Measurements from ENCODE around the gene NDN.
"Not testable (repeated sequence)": the region's sequence is repeated elsewhere in the genome, so short reads cannot be mapped to it uniquely, and the experiment has no call there.

The NDN gene, protein sequence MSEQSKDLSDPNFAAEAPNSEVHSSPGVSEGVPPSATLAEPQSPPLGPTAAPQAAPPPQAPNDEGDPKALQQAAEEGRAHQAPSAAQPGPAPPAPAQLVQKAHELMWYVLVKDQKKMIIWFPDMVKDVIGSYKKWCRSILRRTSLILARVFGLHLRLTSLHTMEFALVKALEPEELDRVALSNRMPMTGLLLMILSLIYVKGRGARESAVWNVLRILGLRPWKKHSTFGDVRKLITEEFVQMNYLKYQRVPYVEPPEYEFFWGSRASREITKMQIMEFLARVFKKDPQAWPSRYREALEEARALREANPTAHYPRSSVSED

DNA sequence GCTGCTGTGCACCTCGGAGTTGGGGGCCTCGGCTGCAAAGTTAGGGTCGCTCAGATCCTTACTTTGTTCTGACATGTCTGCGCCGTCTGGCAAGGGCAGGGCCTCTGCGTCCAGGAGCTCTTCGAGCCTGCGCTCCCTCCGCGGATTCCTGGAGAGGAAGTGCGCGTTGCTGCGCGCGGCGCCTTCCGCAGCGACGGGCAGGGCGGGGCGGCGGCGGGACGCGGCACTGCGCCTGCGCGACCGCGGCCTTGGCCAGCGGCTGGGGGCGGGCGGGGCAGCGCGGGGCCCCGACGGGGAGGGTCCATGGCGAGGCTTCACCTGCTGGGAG, at the start of gene NDN:
Gene NDN (minus strand): TSS at position 163 of the 328 bp plus-strand sequence. CDS start 88 bp downstream, at position 75.
- DNase-seq, result peak; percentile 33
- H3K4me3 Mint-ChIP-seq, result peak within 1 kb of the TSS; percentile 22
- CTCF ChIA-PET, result no interaction called here
- H3K27ac Mint-ChIP-seq, result no peak within 1 kb of the TSS
- no peaks in the 10 kb centered on the region for H3K27me3 Mint-ChIP-seq
- no peaks in the 10 kb centered on the region for H3K4me1 Mint-ChIP-seq
- H3K9me3 Mint-ChIP-seq, result peaks cover 3% of the 10 kb centered on the region
- no peaks in the 10 kb centered on the region for H3K36me3 Mint-ChIP-seq

DNA sequence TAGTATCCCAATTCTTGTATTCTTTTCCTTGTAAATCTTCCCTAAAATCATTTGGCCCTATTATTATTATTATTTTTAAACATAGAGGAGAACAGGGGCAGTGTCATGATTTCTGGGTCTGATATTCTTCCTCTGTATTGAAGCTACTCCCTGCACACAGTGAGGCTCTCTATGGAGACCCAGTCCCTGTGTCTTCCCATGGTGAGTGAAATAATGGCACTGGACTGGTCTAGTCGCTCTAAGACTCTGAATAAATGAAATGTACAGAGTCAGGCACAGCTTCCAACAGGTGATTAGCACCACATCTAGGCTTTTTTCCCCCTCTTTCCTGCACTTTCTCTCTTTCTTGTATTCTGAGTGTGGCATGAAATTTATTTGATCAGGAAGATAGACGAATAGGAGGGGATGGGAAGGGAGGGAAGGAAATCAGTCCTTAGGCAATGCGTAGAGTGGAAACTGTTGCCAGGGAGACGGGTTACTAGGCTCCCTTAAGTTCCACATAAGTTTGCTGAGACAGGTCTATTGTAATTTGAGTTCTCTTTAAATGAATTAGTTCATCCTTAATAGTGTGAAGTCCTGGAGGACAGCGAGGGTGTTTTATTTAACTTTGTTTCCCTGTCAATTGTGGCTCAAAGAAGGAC, 49.0 kb upstream of the NDN start:
- CTCF ChIA-PET, result no interaction called here

DNA sequence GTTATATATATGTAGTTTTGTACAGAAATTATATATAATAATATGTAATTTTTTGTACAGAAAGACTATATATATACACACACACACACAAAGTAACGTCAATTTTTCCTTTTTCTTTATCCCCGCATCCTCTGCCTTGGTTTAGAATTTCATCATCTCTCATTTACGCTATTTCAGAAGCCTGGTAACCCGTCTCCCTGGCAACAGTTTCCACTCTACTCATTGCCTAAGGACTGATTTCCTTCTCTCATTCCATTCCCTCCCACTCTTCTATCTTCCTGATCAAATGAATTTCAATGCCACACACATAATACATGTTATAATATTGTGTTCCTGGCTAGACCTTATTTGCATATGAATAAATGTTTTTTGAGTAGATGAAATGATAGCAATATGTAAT, 47.8 kb upstream of the NDN start:
- no peaks in the 10 kb centered on the region for H3K36me3 Mint-ChIP-seq
- CTCF ChIA-PET, result no interaction called here
- H3K4me1 Mint-ChIP-seq, result no peaks in the 10 kb centered on the region
- no peak for DNase-seq
- H3K27me3 Mint-ChIP-seq, result no peaks in the 10 kb centered on the region
- H3K4me3 Mint-ChIP-seq, result no peak overlapping the region
- H3K9me3 Mint-ChIP-seq, result peaks cover 1% of the 10 kb centered on the region
- no peak overlapping the region for H3K27ac Mint-ChIP-seq

More for the DNA sequence above, 49.0 kb upstream of the NDN start:
- H3K9me3 Mint-ChIP-seq, result peaks cover 5% of the 10 kb centered on the region
- H3K36me3 Mint-ChIP-seq, result no peaks in the 10 kb centered on the region
- H3K4me1 Mint-ChIP-seq, result no peaks in the 10 kb centered on the region
- no peak overlapping the region for H3K4me3 Mint-ChIP-seq
- DNase-seq, result no peak
- H3K27ac Mint-ChIP-seq, result no peak overlapping the region
- H3K27me3 Mint-ChIP-seq, result no peaks in the 10 kb centered on the region

DNA sequence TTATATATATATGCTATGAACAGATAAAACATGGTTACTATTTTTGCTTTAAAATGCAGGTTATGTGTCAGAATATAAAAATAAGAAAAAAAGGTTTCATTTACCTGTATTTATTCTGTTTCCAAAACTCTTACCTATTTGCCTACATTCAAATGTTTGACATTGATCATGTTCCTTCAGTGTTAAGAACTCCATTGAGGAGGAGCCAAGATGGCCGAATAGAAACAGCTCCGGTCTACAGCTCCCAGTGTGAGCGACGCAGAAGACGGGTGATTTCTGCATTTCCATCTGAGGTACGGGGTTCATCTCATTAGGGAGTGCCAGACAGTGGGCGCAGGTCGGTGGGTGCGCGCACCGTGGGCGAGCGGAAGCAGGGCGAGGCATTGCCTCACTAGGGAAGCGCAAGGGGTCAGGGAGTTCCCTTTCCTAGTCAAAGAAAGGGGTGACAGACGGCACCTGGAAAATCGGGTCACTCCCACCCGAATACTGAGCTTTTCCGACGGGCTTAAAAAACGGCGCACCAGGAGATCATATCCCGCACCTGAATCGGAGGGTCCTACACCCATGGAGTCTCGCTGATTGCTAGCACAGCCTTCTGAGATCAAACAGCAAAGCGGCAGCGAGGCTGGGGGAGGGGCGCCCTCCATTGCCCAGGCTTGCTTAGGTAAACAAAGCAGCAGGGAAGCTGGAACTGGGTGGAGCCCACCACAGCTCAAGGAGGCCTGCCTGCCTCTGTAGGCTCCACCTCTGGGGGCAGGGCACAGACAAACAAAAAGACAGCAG, 27.0 kb upstream of the NDN start:
- H3K9me3 Mint-ChIP-seq, H3K4me3 Mint-ChIP-seq, H3K27ac Mint-ChIP-seq, H3K27me3 Mint-ChIP-seq, CTCF ChIA-PET, H3K4me1 Mint-ChIP-seq, H3K36me3 Mint-ChIP-seq, DNase-seq: not testable (repeated sequence)

DNA sequence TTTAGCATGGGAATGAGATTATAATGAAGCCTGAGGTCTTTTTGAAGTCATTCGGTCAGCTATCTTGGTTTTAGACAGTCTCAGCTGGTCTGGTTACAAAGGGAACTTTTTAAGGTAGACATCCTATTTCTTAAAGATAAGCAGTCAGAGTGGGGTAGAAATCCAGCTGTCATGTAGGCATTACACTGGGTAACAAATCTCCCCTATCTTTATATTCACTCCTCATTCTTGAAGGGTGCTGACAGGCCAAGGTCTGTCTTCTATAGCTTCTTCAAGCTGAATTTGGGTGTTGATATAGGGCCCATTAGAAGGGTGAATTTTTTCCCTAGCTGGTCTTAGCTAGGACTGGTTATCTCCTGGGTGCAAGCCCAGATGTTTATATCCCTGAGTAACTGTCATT, 21.2 kb upstream of the NDN start:
- Mint-ChIP-seq H3K36me3 (no peaks in the 10 kb centered on the region), H3K9me3 (peaks cover 8% of the 10 kb centered on the region), H3K4me1 (no peaks in the 10 kb centered on the region), H3K27me3 (no peaks in the 10 kb centered on the region), H3K27ac (no peak overlapping the region), H3K4me3 (no peak overlapping the region)
- CTCF ChIA-PET, result no interaction called here
- no peak for DNase-seq

DNA sequence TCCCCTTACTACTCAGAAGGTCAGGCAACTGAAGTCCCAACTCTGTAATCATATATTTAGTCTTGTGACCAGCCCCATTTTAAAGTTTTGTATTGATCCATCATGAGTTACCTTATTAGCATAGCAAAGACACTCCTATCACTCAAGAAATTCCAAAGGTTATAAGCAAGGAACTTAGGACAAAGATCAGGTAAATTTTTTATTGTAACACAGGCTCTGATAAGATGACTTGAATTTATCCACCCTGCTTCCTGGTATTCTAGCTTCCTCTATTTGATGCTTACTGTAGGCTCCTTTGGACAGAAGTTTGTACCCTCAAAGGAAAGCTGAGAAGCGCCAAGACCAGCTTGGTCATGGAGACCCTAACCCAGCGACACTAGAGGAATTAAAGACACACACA, 8.2 kb upstream of the NDN start:
- Mint-ChIP-seq H3K36me3 (no peaks in the 10 kb centered on the region), H3K27ac (no peak overlapping the region), H3K4me1 (no peaks in the 10 kb centered on the region), H3K4me3 (no peak overlapping the region), H3K27me3 (no peaks in the 10 kb centered on the region), H3K9me3 (peaks cover 2% of the 10 kb centered on the region)
- no peak for DNase-seq
- CTCF ChIA-PET, result no interaction called here

DNA sequence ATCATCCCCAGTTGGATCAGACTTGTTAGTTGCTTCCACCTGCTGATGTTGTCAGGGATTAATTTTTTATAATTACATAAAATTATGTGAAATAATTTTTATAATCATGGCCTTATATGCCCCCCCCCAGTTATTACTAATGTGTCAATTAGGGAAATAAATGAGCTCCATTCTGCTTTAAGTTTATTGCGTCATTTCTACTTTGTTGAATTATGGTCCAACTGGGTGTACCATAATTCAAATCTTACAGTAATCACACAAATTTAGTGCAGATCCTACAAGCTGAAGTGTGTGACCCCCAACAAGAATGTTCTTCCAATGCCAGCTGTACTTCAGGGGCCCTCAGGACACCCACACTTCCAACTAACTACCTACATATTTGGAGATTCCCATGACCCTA, 7.5 kb upstream of the NDN start:
- CTCF ChIA-PET, result no interaction called here
- H3K9me3 Mint-ChIP-seq, result peaks cover 2% of the 10 kb centered on the region
- H3K4me3 Mint-ChIP-seq, result no peak overlapping the region
- H3K36me3 Mint-ChIP-seq, result no peaks in the 10 kb centered on the region
- H3K4me1 Mint-ChIP-seq, result no peaks in the 10 kb centered on the region
- H3K27ac Mint-ChIP-seq, result no peak overlapping the region
- no peaks in the 10 kb centered on the region for H3K27me3 Mint-ChIP-seq
- DNase-seq, result no peak

DNA sequence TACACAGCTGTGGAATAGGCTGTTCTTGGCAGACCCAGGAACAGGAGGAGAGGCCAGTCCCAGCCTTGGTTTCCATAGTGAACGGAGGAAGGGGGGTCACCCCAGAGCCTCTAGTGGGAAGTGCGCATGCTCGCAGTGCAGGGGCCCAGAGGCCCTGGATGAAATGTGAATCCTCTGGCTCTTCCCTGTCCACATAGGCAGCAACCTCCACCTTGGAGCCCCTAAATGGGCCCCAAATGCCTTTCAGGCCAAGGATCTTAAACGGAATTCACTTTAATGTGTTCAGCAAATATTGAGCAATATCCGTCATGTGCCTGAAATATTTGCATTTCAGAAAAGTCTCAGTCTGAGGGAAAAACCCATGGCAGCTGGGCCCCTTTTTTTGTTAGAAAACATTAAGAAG, 3.3 kb upstream of the NDN start:
- Mint-ChIP-seq H3K4me3 (no peak overlapping the region), H3K9me3 (peaks cover 6% of the 10 kb centered on the region), H3K4me1 (no peaks in the 10 kb centered on the region), H3K27me3 (no peaks in the 10 kb centered on the region), H3K36me3 (no peaks in the 10 kb centered on the region), H3K27ac (no peak overlapping the region)
- no peak for DNase-seq
- CTCF ChIA-PET, result no interaction called here

DNA sequence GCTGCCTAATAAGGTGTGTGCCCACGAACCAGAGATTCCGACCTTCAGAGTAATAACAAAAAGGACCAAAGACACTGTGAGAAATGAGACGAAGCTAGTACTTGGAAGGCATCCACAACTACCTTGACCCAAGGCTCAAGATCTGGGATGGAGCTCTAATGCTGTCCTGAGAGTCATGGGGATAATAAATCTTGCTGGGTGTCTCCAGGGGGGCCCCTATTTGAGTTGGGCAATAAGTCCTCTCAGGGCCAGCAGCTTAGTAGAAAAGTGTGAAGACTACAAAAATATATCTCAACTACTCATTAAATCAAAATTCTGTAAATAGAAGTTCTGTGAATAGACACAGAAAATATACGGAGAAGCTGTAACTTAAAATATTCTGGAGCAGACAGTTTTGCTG, 2.9 kb upstream of the NDN start:
- Mint-ChIP-seq H3K9me3 (peaks cover 3% of the 10 kb centered on the region), H3K27ac (no peak overlapping the region), H3K36me3 (no peaks in the 10 kb centered on the region), H3K4me1 (no peaks in the 10 kb centered on the region), H3K27me3 (no peaks in the 10 kb centered on the region), H3K4me3 (no peak overlapping the region)
- CTCF ChIA-PET, result no interaction called here
- DNase-seq, result no peak

DNA sequence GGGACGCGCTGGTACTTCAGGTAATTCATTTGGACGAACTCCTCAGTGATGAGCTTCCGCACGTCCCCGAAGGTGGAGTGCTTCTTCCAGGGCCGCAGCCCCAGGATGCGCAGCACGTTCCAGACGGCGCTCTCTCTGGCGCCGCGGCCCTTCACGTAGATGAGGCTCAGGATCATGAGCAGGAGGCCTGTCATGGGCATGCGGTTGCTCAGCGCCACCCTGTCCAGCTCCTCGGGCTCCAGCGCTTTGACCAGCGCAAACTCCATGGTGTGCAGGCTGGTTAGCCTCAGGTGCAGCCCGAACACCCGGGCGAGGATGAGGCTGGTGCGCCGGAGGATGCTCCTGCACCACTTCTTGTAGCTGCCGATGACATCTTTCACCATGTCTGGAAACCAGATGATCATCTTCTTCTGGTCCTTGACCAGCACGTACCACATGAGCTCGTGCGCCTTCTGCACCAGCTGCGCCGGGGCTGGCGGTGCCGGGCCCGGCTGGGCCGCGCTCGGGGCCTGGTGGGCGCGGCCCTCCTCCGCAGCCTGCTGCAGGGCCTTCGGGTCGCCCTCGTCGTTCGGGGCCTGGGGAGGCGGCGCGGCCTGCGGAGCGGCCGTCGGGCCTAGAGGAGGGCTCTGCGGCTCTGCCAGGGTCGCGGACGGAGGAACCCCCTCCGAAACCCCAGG, 501 bp downstream of the NDN start:
- no peaks in the 10 kb centered on the region for H3K27me3 Mint-ChIP-seq
- CTCF ChIA-PET, result no interaction called here
- no peaks in the 10 kb centered on the region for H3K36me3 Mint-ChIP-seq
- H3K4me1 Mint-ChIP-seq, result no peaks in the 10 kb centered on the region
- DNase-seq, result no peak
- H3K27ac Mint-ChIP-seq, result no peak overlapping the region
- no peak overlapping the region for H3K4me3 Mint-ChIP-seq
- H3K9me3 Mint-ChIP-seq, result peaks cover 3% of the 10 kb centered on the region

DNA sequence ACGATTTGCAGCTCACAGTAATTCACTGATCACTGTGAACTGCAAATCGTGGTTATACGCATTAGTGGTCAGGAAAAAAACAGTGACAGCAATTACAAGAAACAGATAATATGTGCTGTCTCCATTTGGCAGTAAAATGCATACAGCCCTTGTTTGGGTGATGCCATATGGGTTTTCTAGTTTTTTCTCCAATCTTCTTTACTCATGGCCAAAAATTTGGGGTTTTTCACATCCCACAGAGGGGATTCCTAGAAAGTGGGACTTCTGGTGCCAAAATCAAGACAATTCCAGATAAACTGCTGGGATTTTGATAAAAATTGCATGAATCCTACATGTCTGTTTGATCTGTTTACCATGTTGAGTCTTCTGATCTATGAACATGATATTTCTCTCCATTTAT, 15.6 kb downstream of the NDN start:
- Mint-ChIP-seq H3K9me3 (no peaks in the 10 kb centered on the region), H3K27me3 (no peaks in the 10 kb centered on the region), H3K27ac (no peak overlapping the region), H3K36me3 (no peaks in the 10 kb centered on the region), H3K4me1 (no peaks in the 10 kb centered on the region), H3K4me3 (no peak overlapping the region)
- DNase-seq, result no peak
- CTCF ChIA-PET, result interaction anchor here (0.9 kb wide), 1 partner anchor 20 kb away, joined by 3 read pairs; no protein-coding TSS in a partner anchor

DNA sequence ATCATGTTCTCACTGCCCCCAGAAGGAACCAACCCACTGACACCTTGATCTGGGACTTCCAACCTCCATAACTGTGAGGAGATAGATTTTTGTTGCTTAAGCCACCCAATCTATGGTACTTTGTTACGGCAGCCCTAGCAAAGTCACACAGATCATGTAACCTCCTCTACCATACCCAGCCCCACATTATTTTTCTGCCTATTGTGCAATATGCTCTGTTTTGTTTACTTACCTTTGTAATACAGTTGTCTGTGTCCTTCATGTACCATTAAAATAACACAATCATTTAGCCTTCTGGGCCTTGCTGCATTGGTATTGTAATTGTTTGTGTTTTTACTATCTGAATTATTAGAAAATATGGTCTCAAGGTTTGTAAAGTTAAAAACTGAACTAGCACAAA, 16.1 kb downstream of the NDN start:
- Mint-ChIP-seq H3K4me1 (no peaks in the 10 kb centered on the region), H3K27ac (no peak overlapping the region), H3K27me3 (no peaks in the 10 kb centered on the region), H3K9me3 (no peaks in the 10 kb centered on the region), H3K36me3 (no peaks in the 10 kb centered on the region), H3K4me3 (no peak overlapping the region)
- CTCF ChIA-PET, result no interaction called here
- DNase-seq, result no peak

DNA sequence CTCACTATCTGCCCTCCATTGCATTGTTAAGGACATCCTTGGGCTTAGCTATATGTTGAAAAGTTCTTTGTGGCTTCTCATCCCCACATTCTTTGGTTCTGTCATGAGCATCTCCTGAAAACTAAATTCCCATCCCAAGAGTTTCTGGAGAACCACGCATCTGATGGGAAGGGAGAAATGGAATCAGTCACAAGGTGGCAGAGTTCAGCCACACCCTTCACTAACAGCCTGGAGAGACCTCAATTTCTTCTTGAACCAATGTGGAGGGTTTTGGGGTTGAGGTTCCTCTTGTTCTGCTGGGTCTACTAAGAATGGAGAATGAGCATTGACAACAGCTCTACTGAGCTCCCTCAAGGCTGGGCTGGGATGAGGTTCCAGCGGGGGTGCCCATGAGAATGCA, 23.9 kb downstream of the NDN start:
- no peak for DNase-seq
- no peaks in the 10 kb centered on the region for H3K27me3 Mint-ChIP-seq
- H3K4me3 Mint-ChIP-seq, result no peak overlapping the region
- no peaks in the 10 kb centered on the region for H3K9me3 Mint-ChIP-seq
- CTCF ChIA-PET, result interaction anchor here (1.2 kb wide), 1 partner anchor 215 kb away, joined by 3 read pairs; no protein-coding TSS in a partner anchor
- H3K36me3 Mint-ChIP-seq, result no peaks in the 10 kb centered on the region
- H3K27ac Mint-ChIP-seq, result no peak overlapping the region
- no peaks in the 10 kb centered on the region for H3K4me1 Mint-ChIP-seq

DNA sequence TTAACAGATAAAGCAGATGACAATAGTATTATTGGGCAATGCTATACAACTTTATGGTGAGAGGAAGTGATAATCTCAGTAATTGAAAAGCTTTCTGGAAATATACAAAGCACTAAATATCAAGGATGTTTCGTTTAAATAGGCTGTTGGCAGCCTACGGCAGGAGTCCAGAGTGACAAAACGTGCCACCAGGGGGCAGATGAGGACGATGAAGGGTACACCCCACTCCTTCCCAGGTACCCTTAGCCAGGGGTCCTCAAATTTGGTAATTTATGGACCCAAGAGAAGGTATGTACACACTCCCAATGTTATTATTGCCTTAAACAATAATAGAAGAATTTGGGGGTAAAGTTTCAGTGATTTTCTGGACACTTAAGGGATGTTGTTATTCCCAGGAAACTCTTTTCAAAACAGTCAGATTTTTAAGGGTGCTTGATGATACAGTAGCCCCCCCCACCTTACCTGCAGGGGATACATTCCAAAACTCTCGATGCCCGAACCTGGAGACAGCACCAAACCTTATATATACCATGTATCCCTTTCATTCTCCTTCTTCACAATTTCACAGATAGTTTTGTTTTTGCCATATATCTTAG, 38.1 kb downstream of the NDN start:
- DNase-seq, result peak; percentile 39
- H3K27me3 Mint-ChIP-seq, result peaks cover 21% of the 10 kb centered on the region
- no peaks in the 10 kb centered on the region for H3K36me3 Mint-ChIP-seq
- no peak overlapping the region for H3K4me3 Mint-ChIP-seq
- H3K4me1 Mint-ChIP-seq, result no peaks in the 10 kb centered on the region
- no peak overlapping the region for H3K27ac Mint-ChIP-seq
- CTCF ChIA-PET, result no interaction called here
- H3K9me3 Mint-ChIP-seq, result no peaks in the 10 kb centered on the region

Measured in activated naive CD4-positive, alpha-beta T cell treated with anti-CD3 and anti-CD28 coated beads, Interleukin-2, amount 10 ng/mL, durations not matched to agents 7 days and 5 days (primary cell).